Parathyroid adenoma (tissue), 2 donors: Measurements from ENCODE around the gene B4GALNT3.

Experiments
- H2AFZ ChIP-seq: fragments of 300-600 bp; sonication (generic); one replicate; pipeline ENCODE4 v1.7.0; 2017; ENCODE audit warnings: antibody characterized with exemption, mild to moderate bottlenecking
- H3K27ac ChIP-seq: fragments of 300-600 bp; sonication (generic); one replicate; pipeline ENCODE4 v1.7.0; 2017
- H3K27me3 ChIP-seq: fragments of 300-600 bp; sonication (generic); one replicate; pipeline ENCODE4 v1.7.0; 2017; ENCODE audit warnings: low read length; ENCODE audit not compliant: control insufficient read depth, insufficient read depth
- H3K36me3 ChIP-seq: fragments of 300-600 bp; sonication (generic); one replicate; pipeline ENCODE4 v1.7.0; 2017; ENCODE audit warnings: low read length; ENCODE audit not compliant: control insufficient read depth, insufficient read depth
- H3K4me1 ChIP-seq: fragments of 300-600 bp; sonication (generic); one replicate; pipeline ENCODE4 v1.7.0; 2017; ENCODE audit warnings: control low read depth
- H3K4me2 ChIP-seq: fragments of 300-600 bp; sonication (generic); one replicate; pipeline ENCODE4 v1.7.0; 2017; ENCODE audit warnings: low read length
- H3K4me3 ChIP-seq: fragments of 300-600 bp; sonication (generic); one replicate; pipeline ENCODE4 v1.7.0; 2017; ENCODE audit warnings: low read depth, low read length
- H3K79me2 ChIP-seq: fragments of 300-600 bp; sonication (generic); one replicate; pipeline ENCODE4 v1.7.0; 2017; ENCODE audit warnings: control low read depth
- H3K9ac ChIP-seq: fragments of 300-600 bp; sonication (generic); one replicate; pipeline ENCODE4 v1.7.0; 2017; ENCODE audit warnings: mild to moderate bottlenecking
- H3K9me3 ChIP-seq: fragments of 300-600 bp; sonication (generic); one replicate; pipeline ENCODE4 v1.7.0; 2017; ENCODE audit warnings: low read length; ENCODE audit not compliant: control insufficient read depth
- CTCF ChIP-seq: fragments of 300-600 bp; sonication (generic); IDR thresholded peaks from one replicate; pipeline ENCODE4 v1.7.0; 2017; ENCODE audit warnings: antibody characterized with exemption, mild to moderate bottlenecking
- donor health status: primary hyperparathyroidism.

Gene B4GALNT3

GRCh38 chr12:454833-455232, 4.9 kb upstream of the B4GALNT3 start:
- Histone ChIP-seq H3K4me2 (peak overlapping the region; percentile 1), H2AFZ (no peak overlapping the region), H3K4me1 (peaks cover 29% of the 10 kb centered on the region), H3K79me2 (no peaks in the 10 kb centered on the region), H3K27me3 (no peaks in the 10 kb centered on the region), H3K9ac (no peak overlapping the region), H3K9me3 (no peaks in the 10 kb centered on the region), H3K27ac (peak overlapping the region; percentile 63), H3K36me3 (no peaks in the 10 kb centered on the region), H3K4me3 (no peak overlapping the region)
- TF ChIP-seq CTCF, result no peak

DNA sequence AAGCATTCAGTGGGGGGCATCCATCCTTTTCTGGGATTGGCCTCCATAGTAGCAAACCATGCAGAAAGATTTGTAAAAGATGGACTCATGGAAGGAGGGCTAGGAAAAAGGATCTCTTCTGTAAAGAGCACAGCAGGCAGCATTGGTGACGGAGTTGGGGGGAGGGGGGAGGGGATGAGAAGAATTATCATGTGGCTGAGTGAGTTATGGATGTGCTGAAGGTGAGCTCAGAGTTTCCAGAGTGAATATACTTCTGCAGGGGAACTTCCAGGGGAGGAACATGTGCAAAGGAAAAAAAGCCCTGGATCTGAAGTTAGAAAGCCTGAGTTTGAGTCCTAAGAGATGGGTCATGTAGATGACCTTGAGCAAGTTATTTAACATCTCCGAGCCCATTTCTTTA, 3.9 kb upstream of the B4GALNT3 start:
- peak overlapping the region; percentile 1 for H3K4me2 ChIP-seq
- H3K4me1 ChIP-seq, result peaks cover 29% of the 10 kb centered on the region
- no peak overlapping the region for H3K4me3 ChIP-seq
- no peak for TF ChIP-seq CTCF
- H3K36me3 ChIP-seq, result no peaks in the 10 kb centered on the region
- H3K27me3 ChIP-seq, result no peaks in the 10 kb centered on the region
- no peak overlapping the region for H3K9ac ChIP-seq
- no peaks in the 10 kb centered on the region for H3K9me3 ChIP-seq
- H3K79me2 ChIP-seq, result no peaks in the 10 kb centered on the region
- H2AFZ ChIP-seq, result no peak overlapping the region
- peak overlapping the region; percentile 63 for H3K27ac ChIP-seq

- Histone ChIP-seq H3K9me3 (no peaks in the 10 kb centered on the region), H3K4me1 (peaks cover 29% of the 10 kb centered on the region), H3K4me2 (no peak overlapping the region), H2AFZ (peak overlapping the region; percentile 2), H3K27ac (no peak overlapping the region), H3K27me3 (no peaks in the 10 kb centered on the region), H3K9ac (no peak overlapping the region), H3K4me3 (no peak overlapping the region), H3K36me3 (no peaks in the 10 kb centered on the region), H3K79me2 (no peaks in the 10 kb centered on the region)
- no peak for TF ChIP-seq CTCF
Measured at GRCh38 chr12:457676-458075, 2.1 kb upstream of the B4GALNT3 start.

DNA sequence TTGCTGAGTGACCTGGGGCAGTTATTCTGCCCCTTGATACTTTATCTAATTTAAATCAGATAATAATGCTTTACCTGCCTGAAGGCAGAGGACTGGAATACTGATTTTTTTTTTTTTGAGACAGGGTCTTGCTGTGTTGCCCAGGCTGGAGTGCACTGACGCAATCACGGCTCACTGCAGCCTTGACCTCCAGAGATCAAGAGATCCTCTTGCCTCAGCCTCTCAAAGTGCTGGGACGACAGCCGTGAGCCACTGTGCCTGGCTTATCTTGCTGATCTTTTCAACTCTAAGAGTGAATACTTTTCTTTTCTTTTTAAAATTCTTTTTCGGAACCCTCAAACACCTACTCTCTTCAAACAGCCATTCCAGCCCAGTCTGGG, 699 bp upstream of the B4GALNT3 start:
- H2AFZ ChIP-seq, result peak overlapping the region; percentile 89
- no peaks in the 10 kb centered on the region for H3K79me2 ChIP-seq
- H3K4me2 ChIP-seq, result peak overlapping the region; percentile 80
- H3K4me3 ChIP-seq, result peak overlapping the region; percentile 47
- no peak overlapping the region for H3K9ac ChIP-seq
- no peaks in the 10 kb centered on the region for H3K36me3 ChIP-seq
- no peaks in the 10 kb centered on the region for H3K27me3 ChIP-seq
- no peaks in the 10 kb centered on the region for H3K9me3 ChIP-seq
- no peak for TF ChIP-seq CTCF
- H3K27ac ChIP-seq, result peak overlapping the region; percentile 82
- peaks cover 31% of the 10 kb centered on the region for H3K4me1 ChIP-seq
